ENCODE measurements around the gene XRCC2. TPM values are rescaled to one million over a fixed set of nuclear protein-coding genes. Genes with fewer than 3 reads are reported as not detected.

XRCC2 gene
- polyA plus RNA-seq, 2 donors: 1.1 to 2.0 TPM

DNA sequence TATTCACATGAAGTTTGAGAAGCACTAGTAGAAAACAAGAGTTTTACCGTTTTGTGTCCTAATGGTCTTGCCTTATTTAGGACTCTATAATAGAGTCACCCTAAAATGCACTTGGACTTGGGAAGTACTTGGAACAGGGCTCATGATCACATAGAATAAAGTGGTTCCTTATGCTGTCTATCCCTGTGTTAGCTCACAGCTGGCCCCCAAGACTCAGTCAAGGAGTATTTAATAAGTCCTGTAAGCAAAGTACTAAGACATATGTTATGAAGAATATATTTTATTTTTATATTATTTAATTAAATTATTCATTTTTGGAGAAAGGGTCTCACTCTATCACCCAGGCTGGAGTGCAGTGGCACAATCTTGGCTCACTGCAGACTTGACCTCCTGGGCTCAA, 54.5 kb downstream of the XRCC2 start:
- Histone ChIP-seq H3K36me3 (ENCODE audit: control insufficient read depth in 2 of 2, insufficient read depth in 2 of 2, low read length in 1 of 2) (no peaks in the 10 kb centered on the region), H3K27me3 (ENCODE audit: control insufficient read depth in 1 of 2, insufficient read depth in 2 of 2, low read length in 2 of 2) (no peaks in the 10 kb centered on the region), H3K4me3 (ENCODE audit: low read depth in 1 of 2, low read length in 2 of 2) (no peak overlapping the region), H3K4me1 (ENCODE audit: control insufficient read depth in 2 of 2, insufficient read depth in 2 of 2, low read length in 1 of 2) (no peaks in the 10 kb centered on the region), H3K9me3 (ENCODE audit: control insufficient read depth in 2 of 2, insufficient read depth in 1 of 2, low read depth in 1 of 2, low read length in 1 of 2) (no peaks in the 10 kb centered on the region), H3K27ac (ENCODE audit: low read depth in 2 of 2, low read length in 1 of 2) (no peak overlapping the region)
- WGBS, 2 donors: 74 to 89% methylated on average over 1 of the region's 1 CpG

- no peaks in the 10 kb centered on the region for H3K9me3 ChIP-seq (ENCODE audit: control insufficient read depth in 2 of 2, insufficient read depth in 1 of 2, low read depth in 1 of 2, low read length in 1 of 2)
- no peak overlapping the region for H3K4me3 ChIP-seq (ENCODE audit: low read depth in 1 of 2, low read length in 2 of 2)
- no peaks in the 10 kb centered on the region for H3K27me3 ChIP-seq (ENCODE audit: control insufficient read depth in 1 of 2, insufficient read depth in 2 of 2, low read length in 2 of 2)
- H3K4me1 ChIP-seq (ENCODE audit: control insufficient read depth in 2 of 2, insufficient read depth in 2 of 2, low read length in 1 of 2): peaks cover 0 to 4% of the 10 kb centered on the region in 2 donors
- no peak overlapping the region for H3K27ac ChIP-seq (ENCODE audit: low read depth in 2 of 2, low read length in 1 of 2)
- 91 to 92% methylated on average over 11 of the region's 11 CpGs for whole genome bisulfite sequencing, 2 donors
- no peaks in the 10 kb centered on the region for H3K36me3 ChIP-seq (ENCODE audit: control insufficient read depth in 2 of 2, insufficient read depth in 2 of 2, low read length in 1 of 2)
Observed at GRCh38 chr7:152619027-152619739, 56.8 kb downstream of the XRCC2 start.

DNA sequence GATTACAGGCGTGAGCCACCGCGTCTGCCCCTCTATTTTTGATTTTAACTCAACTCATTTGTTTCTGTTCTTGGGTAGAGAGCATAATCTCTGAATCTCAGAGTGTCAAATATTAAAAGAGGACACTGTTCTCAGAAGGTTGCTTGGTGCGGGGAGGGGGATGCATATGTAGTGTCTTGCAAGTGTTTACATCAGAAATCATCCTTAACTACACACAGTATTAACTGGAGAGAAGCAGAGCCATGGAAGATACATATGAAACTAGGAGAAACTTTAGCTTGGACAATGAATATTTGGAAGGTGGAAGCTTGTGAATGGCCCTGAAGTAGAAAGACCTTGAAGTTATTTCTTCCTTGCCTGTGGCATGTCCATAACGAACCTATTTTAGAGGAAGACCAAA, 57.5 kb downstream of the XRCC2 start:
- Histone ChIP-seq H3K4me3 (ENCODE audit: low read depth in 1 of 2, low read length in 2 of 2) (no peak overlapping the region), H3K36me3 (ENCODE audit: control insufficient read depth in 2 of 2, insufficient read depth in 2 of 2, low read length in 1 of 2) (no peaks in the 10 kb centered on the region), H3K9me3 (ENCODE audit: control insufficient read depth in 2 of 2, insufficient read depth in 1 of 2, low read depth in 1 of 2, low read length in 1 of 2) (no peaks in the 10 kb centered on the region), H3K27ac (ENCODE audit: low read depth in 2 of 2, low read length in 1 of 2) (no peak overlapping the region), H3K27me3 (ENCODE audit: control insufficient read depth in 1 of 2, insufficient read depth in 2 of 2, low read length in 2 of 2) (no peaks in the 10 kb centered on the region), H3K4me1 (ENCODE audit: control insufficient read depth in 2 of 2, insufficient read depth in 2 of 2, low read length in 1 of 2) (peaks cover 0 to 4% of the 10 kb centered on the region in 2 donors)
- WGBS, 2 donors: 94 to 96% methylated on average over 5 of the region's 5 CpGs

DNA sequence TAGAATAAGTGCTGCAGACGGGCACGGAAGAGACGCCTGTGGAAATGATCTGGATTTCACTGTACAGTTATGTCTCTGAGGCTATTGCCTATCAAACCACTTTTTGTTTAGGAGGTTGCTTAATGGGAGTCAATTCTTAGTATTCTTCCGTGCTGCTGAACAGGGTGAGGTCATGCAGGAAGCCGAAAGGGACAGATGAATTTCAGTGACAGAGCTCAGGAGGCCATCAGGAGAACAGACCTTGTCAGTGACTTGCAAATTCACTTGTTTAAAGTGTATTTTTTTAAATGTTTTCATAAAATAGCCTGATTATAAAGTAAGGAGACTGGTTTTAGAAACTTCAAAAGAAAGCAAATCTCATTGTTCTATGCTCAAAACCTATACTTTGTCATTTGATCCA, 58.9 kb downstream of the XRCC2 start:
- Histone ChIP-seq H3K27me3 (ENCODE audit: control insufficient read depth in 1 of 2, insufficient read depth in 2 of 2, low read length in 2 of 2) (no peaks in the 10 kb centered on the region), H3K4me3 (ENCODE audit: low read depth in 1 of 2, low read length in 2 of 2) (no peak overlapping the region), H3K9me3 (ENCODE audit: control insufficient read depth in 2 of 2, insufficient read depth in 1 of 2, low read depth in 1 of 2, low read length in 1 of 2) (no peaks in the 10 kb centered on the region), H3K27ac (ENCODE audit: low read depth in 2 of 2, low read length in 1 of 2) (no peak overlapping the region), H3K4me1 (ENCODE audit: control insufficient read depth in 2 of 2, insufficient read depth in 2 of 2, low read length in 1 of 2) (peaks cover 0 to 4% of the 10 kb centered on the region in 2 donors), H3K36me3 (ENCODE audit: control insufficient read depth in 2 of 2, insufficient read depth in 2 of 2, low read length in 1 of 2) (no peaks in the 10 kb centered on the region)
- 80 to 82% methylated on average over 5 of the region's 5 CpGs for WGBS, 2 donors

- WGBS, 2 donors: 23 to 27% methylated on average over 13 of the region's 13 CpGs
- no peak overlapping the region for H3K4me3 ChIP-seq (ENCODE audit: low read depth in 1 of 2, low read length in 2 of 2)
- no peaks in the 10 kb centered on the region for H3K36me3 ChIP-seq (ENCODE audit: control insufficient read depth in 2 of 2, insufficient read depth in 2 of 2, low read length in 1 of 2)
- no peaks in the 10 kb centered on the region for H3K9me3 ChIP-seq (ENCODE audit: control insufficient read depth in 2 of 2, insufficient read depth in 1 of 2, low read depth in 1 of 2, low read length in 1 of 2)
- no peaks in the 10 kb centered on the region for H3K27me3 ChIP-seq (ENCODE audit: control insufficient read depth in 1 of 2, insufficient read depth in 2 of 2, low read length in 2 of 2)
- no peak overlapping the region for H3K27ac ChIP-seq (ENCODE audit: low read depth in 2 of 2, low read length in 1 of 2)
- H3K4me1 ChIP-seq (ENCODE audit: control insufficient read depth in 2 of 2, insufficient read depth in 2 of 2, low read length in 1 of 2): peaks cover 0 to 4% of the 10 kb centered on the region in 2 donors
Observed at GRCh38 chr7:152615031-152615741, 60.8 kb downstream of the XRCC2 start.

GRCh38 chr7:152608656-152609055, 67.3 kb downstream of the XRCC2 start:
- Histone ChIP-seq H3K27me3 (ENCODE audit: control insufficient read depth in 1 of 2, insufficient read depth in 2 of 2, low read length in 2 of 2) (no peaks in the 10 kb centered on the region), H3K36me3 (ENCODE audit: control insufficient read depth in 2 of 2, insufficient read depth in 2 of 2, low read length in 1 of 2) (no peaks in the 10 kb centered on the region), H3K4me3 (ENCODE audit: low read depth in 1 of 2, low read length in 2 of 2) (no peak overlapping the region), H3K9me3 (ENCODE audit: control insufficient read depth in 2 of 2, insufficient read depth in 1 of 2, low read depth in 1 of 2, low read length in 1 of 2) (no peaks in the 10 kb centered on the region), H3K4me1 (ENCODE audit: control insufficient read depth in 2 of 2, insufficient read depth in 2 of 2, low read length in 1 of 2) (no peaks in the 10 kb centered on the region), H3K27ac (ENCODE audit: low read depth in 2 of 2, low read length in 1 of 2) (no peak overlapping the region)
- 71 to 74% methylated on average over 4 of the region's 4 CpGs for WGBS, 2 donors

GRCh38 chr7:152608208-152608607, 67.7 kb downstream of the XRCC2 start:
- 72 to 75% methylated on average over 10 of the region's 10 CpGs for WGBS, 2 donors
- H3K27me3 ChIP-seq (ENCODE audit: control insufficient read depth in 1 of 2, insufficient read depth in 2 of 2, low read length in 2 of 2): no peaks in the 10 kb centered on the region

DNA sequence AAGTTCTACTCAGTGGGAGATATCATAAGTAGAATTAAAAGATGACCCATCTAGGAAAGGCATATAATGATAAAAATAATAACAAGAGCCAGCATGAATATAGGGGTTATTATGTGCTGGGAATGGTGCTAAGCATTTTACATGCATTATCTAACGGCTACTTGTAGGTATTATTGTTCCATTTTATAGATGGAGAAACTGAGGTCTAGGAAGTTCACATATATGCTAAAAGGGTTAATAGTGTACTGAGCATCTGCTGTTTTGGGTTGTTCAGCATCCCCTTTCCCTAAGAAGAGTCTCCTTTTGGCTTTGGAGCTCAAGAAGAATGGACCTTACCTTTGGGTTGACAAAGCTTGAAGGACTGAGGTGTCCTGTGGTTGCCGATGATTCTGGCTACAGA, 68.9 kb downstream of the XRCC2 start:
- no peaks in the 10 kb centered on the region for H3K36me3 ChIP-seq (ENCODE audit: control insufficient read depth in 2 of 2, insufficient read depth in 2 of 2, low read length in 1 of 2)
- 82 to 92% methylated on average over 2 of the region's 2 CpGs for WGBS, 2 donors
- peaks cover 0 to 3% of the 10 kb centered on the region in 2 donors for H3K27me3 ChIP-seq (ENCODE audit: control insufficient read depth in 1 of 2, insufficient read depth in 2 of 2, low read length in 2 of 2)
- H3K27ac ChIP-seq (ENCODE audit: low read depth in 2 of 2, low read length in 1 of 2): no peak overlapping the region
- no peaks in the 10 kb centered on the region for H3K9me3 ChIP-seq (ENCODE audit: control insufficient read depth in 2 of 2, insufficient read depth in 1 of 2, low read depth in 1 of 2, low read length in 1 of 2)
- H3K4me3 ChIP-seq (ENCODE audit: low read depth in 1 of 2, low read length in 2 of 2): no peak overlapping the region
- H3K4me1 ChIP-seq (ENCODE audit: control insufficient read depth in 2 of 2, insufficient read depth in 2 of 2, low read length in 1 of 2): no peaks in the 10 kb centered on the region

More at GRCh38 chr7:152608208-152608607, 67.7 kb downstream of the XRCC2 start:
- H3K27ac ChIP-seq (ENCODE audit: low read depth in 2 of 2, low read length in 1 of 2): no peak overlapping the region
- H3K4me1 ChIP-seq (ENCODE audit: control insufficient read depth in 2 of 2, insufficient read depth in 2 of 2, low read length in 1 of 2): no peaks in the 10 kb centered on the region
- no peak overlapping the region for H3K4me3 ChIP-seq (ENCODE audit: low read depth in 1 of 2, low read length in 2 of 2)
- no peaks in the 10 kb centered on the region for H3K36me3 ChIP-seq (ENCODE audit: control insufficient read depth in 2 of 2, insufficient read depth in 2 of 2, low read length in 1 of 2)
- no peaks in the 10 kb centered on the region for H3K9me3 ChIP-seq (ENCODE audit: control insufficient read depth in 2 of 2, insufficient read depth in 1 of 2, low read depth in 1 of 2, low read length in 1 of 2)

GRCh38 chr7:152602962-152603361, 73.0 kb downstream of the XRCC2 start:
- Histone ChIP-seq H3K36me3 (ENCODE audit: control insufficient read depth in 2 of 2, insufficient read depth in 2 of 2, low read length in 1 of 2) (no peaks in the 10 kb centered on the region), H3K4me3 (ENCODE audit: low read depth in 1 of 2, low read length in 2 of 2) (no peak overlapping the region), H3K27ac (ENCODE audit: low read depth in 2 of 2, low read length in 1 of 2) (no peak overlapping the region), H3K27me3 (ENCODE audit: control insufficient read depth in 1 of 2, insufficient read depth in 2 of 2, low read length in 2 of 2) (peaks cover 0 to 3% of the 10 kb centered on the region in 2 donors), H3K9me3 (ENCODE audit: control insufficient read depth in 2 of 2, insufficient read depth in 1 of 2, low read depth in 1 of 2, low read length in 1 of 2) (no peaks in the 10 kb centered on the region), H3K4me1 (ENCODE audit: control insufficient read depth in 2 of 2, insufficient read depth in 2 of 2, low read length in 1 of 2) (no peaks in the 10 kb centered on the region)
- WGBS, 2 donors: 60 to 68% methylated on average over 6 of the region's 6 CpGs

Data from esophagus (tissue), 2 donors.